Mesodermal cell (in vitro differentiated cells): Measurements from ENCODE around the gene COA4.

Experiments
- H3K27ac ChIP-seq: 2 replicates; pipeline ENCODE4 v1.7.0; 2013; ENCODE audit warnings: mild to moderate bottlenecking, low read depth, low read length, moderate library complexity; ENCODE audit not compliant: severe bottlenecking
- H3K36me3 ChIP-seq: 2 replicates; pipeline ENCODE4 v1.7.1; 2013; ENCODE audit warnings: mild to moderate bottlenecking, low read length, moderate library complexity; ENCODE audit not compliant: control insufficient read depth, insufficient read depth
- H3K4me1 ChIP-seq: one replicate; pipeline ENCODE4 v1.7.1; 2013; ENCODE audit warnings: mild to moderate bottlenecking, low read length; ENCODE audit not compliant: insufficient read depth, control insufficient read depth, poor library complexity, severe bottlenecking
- H3K4me3 ChIP-seq: 2 replicates; pipeline ENCODE4 v1.7.0; 2013; ENCODE audit warnings: low read length, control low read depth, mild to moderate bottlenecking; ENCODE audit not compliant: insufficient read depth, poor library complexity, severe bottlenecking; ENCODE audit errors: extremely low read depth
- H3K9me3 ChIP-seq: 2 replicates; pipeline ENCODE4 v1.7.1; 2013; ENCODE audit warnings: mild to moderate bottlenecking, low read length, moderate library complexity; ENCODE audit not compliant: control insufficient read depth
- WGBS, 2 experiments: methylation state at CpG; one replicate each; pipeline ENCODE4 v1.1.5; 2013; ENCODE audit warnings: missing lambda C conversion rate in 2 of 2; ENCODE audit not compliant: insufficient coverage in 2 of 2; 5-methylcytosine and 5-hydroxymethylcytosine counted together

The COA4 gene

GRCh38 chr11:73866095-73866579, 10.5 kb downstream of the COA4 start:
- WGBS, 2 experiments = 100% methylated on average over 3 of the region's 5 CpGs; no CpG with 5 or more reads in 1 of the 2 experiments
- Histone ChIP-seq H3K9me3 (no peaks in the 10 kb centered on the region), H3K4me1 (peaks cover 8% of the 10 kb centered on the region), H3K4me3 (no peak overlapping the region), H3K36me3 (peaks cover 34% of the 10 kb centered on the region), H3K27ac (peak overlapping the region; percentile 83)

- peaks cover 8% of the 10 kb centered on the region for H3K4me1 ChIP-seq
- no peak overlapping the region for H3K27ac ChIP-seq
- H3K36me3 ChIP-seq = peaks cover 20% of the 10 kb centered on the region
- 93 to 100% methylated on average over 2 of the region's 4 CpGs for WGBS, 2 experiments
- H3K9me3 ChIP-seq = no peaks in the 10 kb centered on the region
- H3K4me3 ChIP-seq = no peak overlapping the region
These were observed 13.7 kb downstream of the COA4 start for GRCh38 chr11:73862986-73863385.

- WGBS, 2 experiments = 93% methylated on average over 1 of the region's 2 CpGs; no CpG with 5 or more reads in 1 of the 2 experiments
- H3K4me3 ChIP-seq = no peak overlapping the region
- no peak overlapping the region for H3K27ac ChIP-seq
- H3K36me3 ChIP-seq = peaks cover 20% of the 10 kb centered on the region
- H3K4me1 ChIP-seq = no peaks in the 10 kb centered on the region
- H3K9me3 ChIP-seq = no peaks in the 10 kb centered on the region
These were observed 16.4 kb downstream of the COA4 start for GRCh38 chr11:73860202-73860601.

- Histone ChIP-seq H3K27ac (no peak overlapping the region), H3K36me3 (peaks cover 20% of the 10 kb centered on the region), H3K9me3 (no peaks in the 10 kb centered on the region), H3K4me3 (no peak overlapping the region), H3K4me1 (no peaks in the 10 kb centered on the region)
- WGBS, 2 experiments = 86 to 92% methylated on average over 1 to 2 of the region's 2 CpGs
These were observed 17.0 kb downstream of the COA4 start for GRCh38 chr11:73859671-73860070.

- Histone ChIP-seq H3K9me3 (no peaks in the 10 kb centered on the region), H3K4me1 (no peaks in the 10 kb centered on the region), H3K27ac (no peak overlapping the region), H3K36me3 (peaks cover 6% of the 10 kb centered on the region), H3K4me3 (no peak overlapping the region)
- WGBS, 2 experiments = 100% methylated on average over 1 of the region's 1 CpG; no CpG with 5 or more reads in 1 of the 2 experiments
These were observed 20.5 kb downstream of the COA4 start for GRCh38 chr11:73856031-73856567.

- WGBS, 2 experiments = 100% methylated on average over 1 of the region's 1 CpG; no CpG with 5 or more reads in 1 of the 2 experiments
- Histone ChIP-seq H3K9me3 (no peaks in the 10 kb centered on the region), H3K36me3 (peaks cover 9% of the 10 kb centered on the region), H3K27ac (no peak overlapping the region), H3K4me1 (no peaks in the 10 kb centered on the region), H3K4me3 (no peak overlapping the region)
These were observed 22.0 kb downstream of the COA4 start for GRCh38 chr11:73854680-73855079.

- no peak overlapping the region for H3K4me3 ChIP-seq
- no peak overlapping the region for H3K27ac ChIP-seq
- 100% methylated on average over 2 of the region's 3 CpGs for WGBS, 2 experiments
- no peaks in the 10 kb centered on the region for H3K9me3 ChIP-seq
- peaks cover 5% of the 10 kb centered on the region for H3K36me3 ChIP-seq
- H3K4me1 ChIP-seq = no peaks in the 10 kb centered on the region
These were observed 24.6 kb downstream of the COA4 start for GRCh38 chr11:73852049-73852448.

- peaks cover 8% of the 10 kb centered on the region for H3K36me3 ChIP-seq
- WGBS, 2 experiments = no CpG with 5 or more reads among the region's 3 CpGs
- no peaks in the 10 kb centered on the region for H3K9me3 ChIP-seq
- no peaks in the 10 kb centered on the region for H3K4me1 ChIP-seq
- no peak overlapping the region for H3K4me3 ChIP-seq
- H3K27ac ChIP-seq = no peak overlapping the region
These were observed 25.4 kb downstream of the COA4 start for GRCh38 chr11:73851046-73851764.

- Histone ChIP-seq H3K9me3 (no peaks in the 10 kb centered on the region), H3K27ac (no peak overlapping the region), H3K4me3 (no peak overlapping the region), H3K4me1 (peaks cover 11% of the 10 kb centered on the region), H3K36me3 (peaks cover 18% of the 10 kb centered on the region)
These were observed 37.6 kb downstream of the COA4 start for GRCh38 chr11:73839123-73839457.

- peaks cover 11% of the 10 kb centered on the region for H3K4me1 ChIP-seq
- peaks cover 13% of the 10 kb centered on the region for H3K36me3 ChIP-seq
- WGBS, 2 experiments = 64 to 72% methylated on average over 1 to 2 of the region's 3 CpGs
- H3K27ac ChIP-seq = peak overlapping the region; percentile 51
- H3K9me3 ChIP-seq = no peaks in the 10 kb centered on the region
- no peak overlapping the region for H3K4me3 ChIP-seq
These were observed 38.1 kb downstream of the COA4 start for GRCh38 chr11:73838443-73839122.

GRCh38 chr11:73833067-73833466, 43.6 kb downstream of the COA4 start:
- WGBS, 2 experiments = no CpG with 5 or more reads among the region's 2 CpGs
- Histone ChIP-seq H3K4me3 (no peak overlapping the region), H3K27ac (no peak overlapping the region), H3K9me3 (no peaks in the 10 kb centered on the region), H3K4me1 (peaks cover under 1% of the 10 kb centered on the region), H3K36me3 (peaks cover 5% of the 10 kb centered on the region)
